ENCODE measurements around the gene IL17RA. TPM values are rescaled to one million over a fixed set of nuclear protein-coding genes. Genes with fewer than 3 reads are reported as not detected.

The IL17RA gene
- total RNA-seq, 1 experiment from 2014 or later = 11.7 TPM

GRCh38 chr22:17140826-17141766 lies 56.3 kb downstream of the IL17RA start:
- no peak overlapping the region for H3K27ac ChIP-seq (ENCODE audit: low read length)
- ChIA-PET CTCF (no interaction called here), POLR2A (no interaction called here)
- H3K4me1 ChIP-seq (ENCODE audit: control insufficient read depth, insufficient read depth, low read length) = no peaks in the 10 kb centered on the region
- H3K27me3 ChIP-seq (ENCODE audit: control insufficient read depth, insufficient read depth, low read length) = no peaks in the 10 kb centered on the region
- no peak for DNase-seq (ENCODE audit: low read depth, low spot score)
- in situ Hi-C loops (cut with HindIII; ENCODE audit: low pct_unique_long_range_greater_than_20kb, low sequenced_read_pairs) (no loop called here), intact Hi-C loops (cut with micrococcal nuclease; ENCODE audit: unreplicated experiment) (no loop called here)
- TF ChIP-seq SIN3A (IDR thresholded peaks at IDR 0.05; ENCODE audit: borderline replicate concordance, insufficient read depth, low read depth, low read length) = no peak
- no peak for TF ChIP-seq CTCF (IDR thresholded peaks at IDR 0.05)
- TF ChIP-seq, protein P1, sequence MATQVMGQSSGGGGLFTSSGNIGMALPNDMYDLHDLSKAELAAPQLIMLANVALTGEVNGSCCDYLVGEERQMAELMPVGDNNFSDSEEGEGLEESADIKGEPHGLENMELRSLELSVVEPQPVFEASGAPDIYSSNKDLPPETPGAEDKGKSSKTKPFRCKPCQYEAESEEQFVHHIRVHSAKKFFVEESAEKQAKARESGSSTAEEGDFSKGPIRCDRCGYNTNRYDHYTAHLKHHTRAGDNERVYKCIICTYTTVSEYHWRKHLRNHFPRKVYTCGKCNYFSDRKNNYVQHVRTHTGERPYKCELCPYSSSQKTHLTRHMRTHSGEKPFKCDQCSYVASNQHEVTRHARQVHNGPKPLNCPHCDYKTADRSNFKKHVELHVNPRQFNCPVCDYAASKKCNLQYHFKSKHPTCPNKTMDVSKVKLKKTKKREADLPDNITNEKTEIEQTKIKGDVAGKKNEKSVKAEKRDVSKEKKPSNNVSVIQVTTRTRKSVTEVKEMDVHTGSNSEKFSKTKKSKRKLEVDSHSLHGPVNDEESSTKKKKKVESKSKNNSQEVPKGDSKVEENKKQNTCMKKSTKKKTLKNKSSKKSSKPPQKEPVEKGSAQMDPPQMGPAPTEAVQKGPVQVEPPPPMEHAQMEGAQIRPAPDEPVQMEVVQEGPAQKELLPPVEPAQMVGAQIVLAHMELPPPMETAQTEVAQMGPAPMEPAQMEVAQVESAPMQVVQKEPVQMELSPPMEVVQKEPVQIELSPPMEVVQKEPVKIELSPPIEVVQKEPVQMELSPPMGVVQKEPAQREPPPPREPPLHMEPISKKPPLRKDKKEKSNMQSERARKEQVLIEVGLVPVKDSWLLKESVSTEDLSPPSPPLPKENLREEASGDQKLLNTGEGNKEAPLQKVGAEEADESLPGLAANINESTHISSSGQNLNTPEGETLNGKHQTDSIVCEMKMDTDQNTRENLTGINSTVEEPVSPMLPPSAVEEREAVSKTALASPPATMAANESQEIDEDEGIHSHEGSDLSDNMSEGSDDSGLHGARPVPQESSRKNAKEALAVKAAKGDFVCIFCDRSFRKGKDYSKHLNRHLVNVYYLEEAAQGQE (IDR thresholded peaks at IDR 0.05; ENCODE audit: insufficient read depth in 1 of 2, low read depth in 2 of 2, low read length in 1 of 2) = no peak
- TF ChIP-seq TCF7L2 (IDR thresholded peaks at IDR 0.05; ENCODE audit: low read depth, low read length) = no peak
- TF ChIP-seq POLR2AphosphoS5 (IDR thresholded peaks at IDR 0.05; ENCODE audit: low read depth, low read length) = no peak
- no peak for ATAC-seq
- no peak overlapping the region for H3K4me3 ChIP-seq (ENCODE audit: low read depth in 2 of 2, low read length in 2 of 2)
- no peaks in the 10 kb centered on the region; the same call in 1 of the 2 replicates for H3K36me3 ChIP-seq (ENCODE audit: control insufficient read depth, insufficient read depth, low read length)
- H3K9me3 ChIP-seq (ENCODE audit: control insufficient read depth, insufficient read depth, low read depth, low read length) = no peaks in the 10 kb centered on the region
- no TSS peak for BruUV-seq (replicated peaks)

GRCh38 chr22:17143101-17143500 lies 58.3 kb downstream of the IL17RA start:
- CTCF ChIA-PET = no interaction called here
- H3K4me1 ChIP-seq (ENCODE audit: control insufficient read depth, insufficient read depth, low read length) = no peaks in the 10 kb centered on the region
- no peaks in the 10 kb centered on the region; the same call in 1 of the 2 replicates for H3K36me3 ChIP-seq (ENCODE audit: control insufficient read depth, insufficient read depth, low read length)

More at GRCh38 chr22:17143101-17143500, 58.3 kb downstream of the IL17RA start:
- H3K27me3 ChIP-seq (ENCODE audit: control insufficient read depth, insufficient read depth, low read length) = no peaks in the 10 kb centered on the region
- POLR2A ChIA-PET = no interaction called here
- ATAC-seq (no peak), DNase-seq (ENCODE audit: low read depth, low spot score) (no peak)
- no TSS peak for BruUV-seq (replicated peaks)
- H3K27ac ChIP-seq (ENCODE audit: low read length) = no peak overlapping the region
- H3K4me3 ChIP-seq (ENCODE audit: low read depth in 2 of 2, low read length in 2 of 2) = no peak overlapping the region
- TF ChIP-seq, protein P1 (IDR thresholded peaks at IDR 0.05; ENCODE audit: insufficient read depth in 1 of 2, low read depth in 2 of 2, low read length in 1 of 2) = no peak
- TF ChIP-seq CTCF (IDR thresholded peaks at IDR 0.05) (no peak), POLR2AphosphoS5 (IDR thresholded peaks at IDR 0.05; ENCODE audit: low read depth, low read length) (no peak), TCF7L2 (IDR thresholded peaks at IDR 0.05; ENCODE audit: low read depth, low read length) (no peak), SIN3A (IDR thresholded peaks at IDR 0.05; ENCODE audit: borderline replicate concordance, insufficient read depth, low read depth, low read length) (no peak)
- H3K9me3 ChIP-seq (ENCODE audit: control insufficient read depth, insufficient read depth, low read depth, low read length) = no peaks in the 10 kb centered on the region
- in situ Hi-C loops (cut with HindIII; ENCODE audit: low pct_unique_long_range_greater_than_20kb, low sequenced_read_pairs) = no loop called here
- intact Hi-C loops (cut with micrococcal nuclease; ENCODE audit: unreplicated experiment) = no loop called here

All from Panc1 (cell line).